BLaER1 (cell line): ENCODE results near the gene TET1.
"Not testable (repeated sequence)": the region's sequence is repeated elsewhere in the genome, so short reads cannot be mapped to it uniquely, and the experiment has no call there.

Source experiments
- H3K27ac ChIP-seq: shearing (Covaris generic); formaldehyde crosslinking; 2 replicates; pipeline ENCODE4 v1.8.1; 2022
- H3K27me3 ChIP-seq: shearing (Covaris generic); formaldehyde crosslinking; 2 replicates; pipeline ENCODE4 v1.8.1; 2022
- H3K36me3 ChIP-seq: shearing (Covaris generic); formaldehyde crosslinking; 2 replicates; pipeline ENCODE4 v1.8.1; 2022
- H3K4me1 ChIP-seq: shearing (Covaris generic); formaldehyde crosslinking; 2 replicates; pipeline ENCODE4 v1.8.1; 2022
- H3K4me2 ChIP-seq: shearing (Covaris generic); formaldehyde crosslinking; 2 replicates; pipeline ENCODE4 v1.8.1; 2022
- H3K4me3 ChIP-seq: shearing (Covaris generic); formaldehyde crosslinking; 2 replicates; pipeline ENCODE4 v1.8.1; 2022
- H3K9ac ChIP-seq: shearing (Covaris generic); formaldehyde crosslinking; 2 replicates; pipeline ENCODE4 v1.8.1; 2022
- H3K9me3 ChIP-seq: shearing (Covaris generic); formaldehyde crosslinking; 2 replicates; pipeline ENCODE4 v1.8.1; 2022
- H4K20me1 ChIP-seq: shearing (Covaris generic); formaldehyde crosslinking; 2 replicates; pipeline ENCODE4 v1.8.1; 2022
- Cebpa-rat ChIP-seq: shearing (Covaris generic); IDR thresholded peaks from 2 replicates; pipeline ENCODE4 v1.8.1; 2022

The TET1 gene

GRCh38 chr10:68666280-68666760, 106.2 kb downstream of the TET1 start:
- no peaks in the 10 kb centered on the region for H3K9me3 ChIP-seq
- H3K9ac ChIP-seq, result no peak overlapping the region
- H3K27ac ChIP-seq, result no peak overlapping the region
- H3K27me3 ChIP-seq, result no peaks in the 10 kb centered on the region
- H3K4me2 ChIP-seq, result no peak overlapping the region
- H3K4me3 ChIP-seq, result no peak overlapping the region
- TF ChIP-seq Cebpa-rat, result no peak
- H3K36me3 ChIP-seq, result no peaks in the 10 kb centered on the region
- no peaks in the 10 kb centered on the region for H3K4me1 ChIP-seq
- no peaks in the 10 kb centered on the region for H4K20me1 ChIP-seq

- Histone ChIP-seq H3K27me3 (no peaks in the 10 kb centered on the region), H3K4me1 (no peaks in the 10 kb centered on the region), H3K27ac (no peak overlapping the region), H3K36me3 (no peaks in the 10 kb centered on the region), H3K4me3 (no peak overlapping the region), H3K9me3 (no peaks in the 10 kb centered on the region), H3K4me2 (no peak overlapping the region), H3K9ac (no peak overlapping the region), H4K20me1 (no peaks in the 10 kb centered on the region)
- TF ChIP-seq Cebpa-rat, result no peak
Measured at GRCh38 chr10:68668231-68668630, 108.1 kb downstream of the TET1 start.

DNA sequence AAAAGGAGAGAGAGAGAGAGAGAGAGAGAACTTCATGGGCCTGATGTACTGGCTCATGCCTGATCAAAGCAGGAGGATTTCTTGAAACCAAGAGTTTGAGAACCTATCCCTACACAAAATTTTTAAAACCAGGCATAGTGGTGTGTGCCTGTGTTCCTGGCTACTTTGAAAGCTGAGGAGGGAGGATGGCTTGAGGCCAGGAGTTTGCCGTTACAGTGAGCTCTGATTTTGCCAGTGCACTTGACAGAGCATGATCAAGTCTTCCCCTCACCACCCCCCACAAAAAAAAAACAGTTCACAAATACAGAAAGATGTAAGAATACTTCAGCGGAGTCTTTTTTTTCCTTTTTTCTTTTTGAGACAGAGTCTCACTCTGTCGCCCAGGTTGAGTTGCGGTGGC, 108.8 kb downstream of the TET1 start:
- no peak for TF ChIP-seq Cebpa-rat
- H3K27me3 ChIP-seq, result no peaks in the 10 kb centered on the region
- H4K20me1 ChIP-seq, result no peaks in the 10 kb centered on the region
- no peaks in the 10 kb centered on the region for H3K9me3 ChIP-seq
- no peak overlapping the region for H3K4me3 ChIP-seq
- no peak overlapping the region for H3K4me2 ChIP-seq
- H3K4me1 ChIP-seq, result no peaks in the 10 kb centered on the region
- H3K27ac ChIP-seq, result no peak overlapping the region
- 0 out of 2 replicates have a peak, but pooled peaks cover 1% of the 10 kb centered on the region for H3K36me3 ChIP-seq
- no peak overlapping the region for H3K9ac ChIP-seq

- Histone ChIP-seq H4K20me1 (no peaks in the 10 kb centered on the region), H3K9ac (no peak overlapping the region), H3K27me3 (no peaks in the 10 kb centered on the region), H3K4me3 (no peak overlapping the region), H3K9me3 (no peaks in the 10 kb centered on the region), H3K4me1 (no peaks in the 10 kb centered on the region), H3K27ac (no peak overlapping the region), H3K36me3 (no peaks in the 10 kb centered on the region), H3K4me2 (no peak overlapping the region)
- no peak for TF ChIP-seq Cebpa-rat
Measured at GRCh38 chr10:68684413-68684812, 124.3 kb downstream of the TET1 start.

GRCh38 chr10:68696018-68696417, 135.9 kb downstream of the TET1 start:
- TF ChIP-seq Cebpa-rat, result no peak
- H3K27me3 ChIP-seq, result no peaks in the 10 kb centered on the region
- no peaks in the 10 kb centered on the region for H3K4me1 ChIP-seq
- H3K27ac ChIP-seq, result no peak overlapping the region
- H3K4me2 ChIP-seq, result no peak overlapping the region
- no peak overlapping the region for H3K9ac ChIP-seq
- H3K9me3 ChIP-seq, result no peaks in the 10 kb centered on the region
- H3K36me3 ChIP-seq, result no peaks in the 10 kb centered on the region
- H4K20me1 ChIP-seq, result no peaks in the 10 kb centered on the region
- no peak overlapping the region for H3K4me3 ChIP-seq

- H3K36me3 ChIP-seq, result no peaks in the 10 kb centered on the region
- no peak overlapping the region for H3K4me3 ChIP-seq
- H3K4me1 ChIP-seq, result no peaks in the 10 kb centered on the region
- H3K9ac ChIP-seq, result no peak overlapping the region
- no peaks in the 10 kb centered on the region for H3K27me3 ChIP-seq
- no peak for TF ChIP-seq Cebpa-rat
- H3K9me3 ChIP-seq, result no peaks in the 10 kb centered on the region
- no peaks in the 10 kb centered on the region for H4K20me1 ChIP-seq
- H3K27ac ChIP-seq, result no peak overlapping the region
- H3K4me2 ChIP-seq, result no peak overlapping the region
Measured at GRCh38 chr10:68697106-68697505, 137.0 kb downstream of the TET1 start.

DNA sequence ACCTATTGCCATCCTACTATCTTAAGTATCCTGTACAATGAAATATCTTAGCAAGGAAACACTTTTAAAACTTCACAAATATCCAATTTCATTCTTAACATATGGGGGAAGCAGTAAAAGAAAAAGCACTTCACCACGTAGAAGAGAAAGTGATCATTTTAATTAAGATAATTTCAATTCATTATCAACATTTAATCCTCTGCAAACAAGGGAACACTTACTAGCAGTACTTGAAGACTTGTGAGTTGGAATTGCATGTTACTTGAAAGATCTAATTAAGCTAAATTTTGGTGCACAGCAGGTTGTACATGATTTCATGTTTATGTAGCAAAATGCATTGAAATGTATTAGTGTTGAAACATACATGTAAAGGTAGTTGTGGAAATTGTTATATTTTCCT, 140.1 kb downstream of the TET1 start:
- no peaks in the 10 kb centered on the region for H3K9me3 ChIP-seq
- no peak for TF ChIP-seq Cebpa-rat
- no peaks in the 10 kb centered on the region for H3K4me1 ChIP-seq
- H3K4me3 ChIP-seq, result no peak overlapping the region
- H3K36me3 ChIP-seq, result no peaks in the 10 kb centered on the region
- no peaks in the 10 kb centered on the region for H4K20me1 ChIP-seq
- H3K27me3 ChIP-seq, result no peaks in the 10 kb centered on the region
- no peak overlapping the region for H3K9ac ChIP-seq
- H3K27ac ChIP-seq, result no peak overlapping the region
- H3K4me2 ChIP-seq, result no peak overlapping the region

- Histone ChIP-seq H3K4me2 (no peak overlapping the region), H3K27ac (no peak overlapping the region), H3K36me3 (no peaks in the 10 kb centered on the region), H3K9ac (no peak overlapping the region), H3K4me3 (no peak overlapping the region), H3K27me3 (no peaks in the 10 kb centered on the region), H3K4me1 (no peaks in the 10 kb centered on the region), H4K20me1 (no peaks in the 10 kb centered on the region), H3K9me3 (no peaks in the 10 kb centered on the region)
- TF ChIP-seq Cebpa-rat, result no peak
Measured at GRCh38 chr10:68705548-68705947, 145.4 kb downstream of the TET1 start.

DNA sequence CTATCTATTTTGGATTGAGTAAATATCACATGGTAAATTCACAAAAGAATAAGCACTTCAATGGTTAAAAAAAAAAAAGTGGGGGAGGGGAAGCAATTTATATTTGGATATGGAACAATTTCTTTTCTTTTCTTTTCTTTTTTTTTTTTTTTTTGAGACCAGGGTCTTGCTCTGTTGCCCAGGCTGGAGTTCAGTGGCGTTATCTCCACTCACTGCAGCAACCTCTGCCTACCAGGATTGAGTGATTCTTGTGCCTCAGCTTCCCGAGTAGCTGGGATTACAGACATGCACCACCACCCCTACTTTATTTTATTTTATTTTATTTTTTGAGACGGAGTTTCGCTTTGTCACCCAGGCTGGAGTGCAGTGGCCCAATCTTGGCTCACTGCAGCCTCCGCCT, 148.8 kb downstream of the TET1 start:
- not testable (repeated sequence) for H3K9me3 ChIP-seq, H3K4me2 ChIP-seq, H3K27ac ChIP-seq, H3K4me3 ChIP-seq, H3K36me3 ChIP-seq, H4K20me1 ChIP-seq, H3K9ac ChIP-seq, H3K27me3 ChIP-seq, H3K4me1 ChIP-seq

- not testable (repeated sequence) for H3K4me1 ChIP-seq, H3K36me3 ChIP-seq, H3K27ac ChIP-seq, H3K9ac ChIP-seq, H3K4me3 ChIP-seq, H4K20me1 ChIP-seq, H3K4me2 ChIP-seq, H3K27me3 ChIP-seq, H3K9me3 ChIP-seq
Measured at GRCh38 chr10:68713065-68713464, 152.9 kb downstream of the TET1 start.

DNA sequence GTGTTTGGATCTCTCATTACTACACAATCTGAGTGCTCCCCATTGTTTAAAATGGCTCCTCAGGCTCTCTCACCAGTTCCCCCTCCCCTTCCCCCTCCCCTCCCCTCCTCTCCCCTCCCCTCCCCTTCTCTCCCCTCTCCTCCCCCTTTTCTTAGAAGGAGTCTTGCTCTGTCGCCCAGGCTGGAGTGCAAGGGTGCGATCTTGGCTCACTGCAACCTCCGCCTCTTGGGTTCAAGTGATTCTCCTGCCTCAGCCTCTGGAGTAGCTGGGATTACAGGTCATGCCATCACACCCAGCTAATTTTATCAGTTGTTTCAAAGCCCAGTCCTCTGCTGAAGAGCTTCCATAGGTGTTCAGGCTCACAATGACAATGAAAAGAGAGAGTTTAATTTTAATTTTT, 157.3 kb downstream of the TET1 start:
- Histone ChIP-seq H3K4me1 (peaks cover 4% of the 10 kb centered on the region), H3K36me3 (no peaks in the 10 kb centered on the region), H4K20me1 (0 out of 2 replicates have a peak, but pooled peaks cover 2% of the 10 kb centered on the region), H3K27ac (no peak overlapping the region), H3K27me3 (no peaks in the 10 kb centered on the region), H3K9me3 (peaks cover 4% of the 10 kb centered on the region; the same call in 1 of the 2 replicates), H3K4me3 (no peak overlapping the region), H3K4me2 (no peak overlapping the region), H3K9ac (no peak overlapping the region)
- TF ChIP-seq Cebpa-rat, result no peak
